H1 (cell line): ENCODE results near the gene PRLHR. TPM values are rescaled to one million over a fixed set of nuclear protein-coding genes. Genes with fewer than 3 reads are reported as not detected.

ENCODE experiments used
- MAFK ChIP-seq: IDR thresholded peaks from 2 replicates; pipeline ENCODE4 v1.6.1; 2012; ENCODE audit warnings: low read depth, mild to moderate bottlenecking, improper control_type of control experiment, low read length
- NANOG ChIP-seq: IDR thresholded peaks from 2 replicates; pipeline ENCODE4 v1.6.1; 2011; ENCODE audit warnings: low read length, low read depth, mild to moderate bottlenecking, inconsistent platforms; ENCODE audit not compliant: insufficient read depth, poor library complexity, severe bottlenecking
- SP4 ChIP-seq: IDR thresholded peaks from 2 replicates; pipeline ENCODE4 v1.6.1; 2012; ENCODE audit warnings: low read length, inconsistent platforms
- SUZ12 ChIP-seq: fragments of 200-600 bp; sonication (generic); IDR thresholded peaks from 2 replicates; pipeline ENCODE4 v1.6.1; 2012; ENCODE audit warnings: mild to moderate bottlenecking, inconsistent platforms, low read length, moderate library complexity, mixed read lengths
- TEAD4 ChIP-seq: IDR thresholded peaks from 2 replicates; pipeline ENCODE4 v1.6.1; 2012; ENCODE audit warnings: low read depth, low read length, inconsistent platforms, mixed read lengths
- USF2 ChIP-seq: IDR thresholded peaks from 2 replicates; pipeline ENCODE4 v1.6.1; 2011; ENCODE audit warnings: low read length, improper control_type of control experiment
- ZNF274 ChIP-seq: IDR thresholded peaks from 2 replicates; pipeline ENCODE4 v1.7.0; 2012; ENCODE audit warnings: low read length, borderline replicate concordance; ENCODE audit errors: extremely low read depth
- polyA plus RNA-seq, 7 experiments: library from polyadenylated mRNA; depleted of rRNA in 3 of 7; stranded (reverse) in 5 of 7; unstranded in 2 of 7; fragments of >200 nt in 5 of 7; fragments of 200-250 nt in 2 of 7; gene quantifications; 1 replicate in 5 of 7; 2 replicates in 1 of 7; 4 replicates in 1 of 7; pipeline versions ENCODE4 v1.2.1 to v1.2.3, GENCODE V29; 2011 to 2013; ENCODE audit warnings: missing spikeins in 2 of 7, mixed read lengths in 2 of 7
- total RNA-seq: library from RNA; stranded (reverse); fragmentation: NEBNext Ultra II Directional; extraction: Animal tissue kit (Norgen Biotek cat#: 25700); gene quantifications from 2 replicates; pipeline ENCODE4 v1.2.1, GENCODE V29; 2021

The PRLHR gene
- total and polyA plus RNA-seq, 2 of the 8 experiments (the other 6 are each of a cell fraction or from before 2014, with no cell fraction given): not detected

DNA sequence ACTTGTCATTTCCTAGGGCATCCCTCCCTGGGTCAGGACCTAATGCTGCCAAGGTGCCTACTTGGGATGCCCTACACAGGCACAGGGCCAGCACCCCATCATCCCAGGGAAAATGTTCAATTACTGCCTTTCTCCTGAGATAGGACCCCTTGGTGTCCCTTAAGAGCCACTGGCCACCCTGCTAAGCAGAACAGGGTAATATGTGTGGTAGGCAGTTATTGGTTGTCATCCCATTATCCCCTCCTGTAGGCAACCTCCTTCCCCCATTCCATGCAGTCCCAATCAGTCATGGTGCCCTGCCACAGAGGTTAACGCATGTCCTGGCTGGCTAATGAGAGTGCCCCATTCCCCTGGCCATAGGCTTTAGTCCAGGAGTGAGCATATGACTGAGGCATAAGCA, 53.2 kb downstream of the PRLHR start (continued):
- TF ChIP-seq USF2 (no peak), MAFK (no peak), TEAD4 (no peak), SUZ12 (no peak), SP4 (no peak), NANOG (no peak), ZNF274 (no peak)
